ENCODE measurements around the gene FPR2. TPM values are rescaled to one million over a fixed set of nuclear protein-coding genes. Genes with fewer than 3 reads are reported as not detected.
A peak's percentile ranks its signal among the peaks of the same experiment; 100 is the strongest.

The FPR2 gene
- total RNA-seq, 1 donor from 2014 or later = 4.2 TPM

DNA sequence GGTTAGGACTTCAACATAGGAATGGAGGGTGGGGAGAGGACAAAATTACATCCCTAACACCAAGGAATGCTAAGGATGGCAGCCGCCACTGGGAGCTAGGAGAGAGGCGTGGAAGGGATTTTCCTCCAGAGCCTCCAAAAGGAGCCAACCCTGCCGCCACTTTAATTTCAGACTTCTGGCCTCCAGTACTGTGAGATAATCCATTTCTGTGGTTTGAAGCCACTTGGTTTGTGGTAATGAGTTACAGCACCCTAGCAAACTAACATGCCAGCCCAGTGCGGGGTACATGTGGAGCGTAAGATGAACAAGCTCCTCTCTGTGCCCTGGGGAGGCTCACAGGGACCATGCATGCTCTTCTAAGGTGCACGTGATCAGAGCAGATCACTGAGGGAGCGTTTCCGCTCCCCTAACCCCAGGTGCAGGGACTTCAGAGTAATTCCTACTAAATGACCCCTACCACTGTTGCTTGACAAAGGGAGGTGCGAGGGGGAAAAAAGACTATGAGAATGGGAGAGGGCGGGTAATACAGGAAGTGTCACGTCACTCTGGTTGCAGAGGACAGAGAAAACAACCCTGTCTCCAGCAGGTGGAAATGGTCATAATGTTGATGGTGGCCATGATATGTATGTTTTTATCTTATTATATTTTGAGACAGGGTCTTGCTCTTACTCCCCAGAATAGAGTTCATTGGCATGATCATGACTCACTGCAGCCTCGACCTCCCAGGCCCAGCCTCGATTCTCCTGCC, 21.3 kb upstream of the FPR2 start:
- H3K27ac ChIP-seq (ENCODE audit: low read depth, low read length) = no peak overlapping the region
- H3K27me3 ChIP-seq (ENCODE audit: control insufficient read depth in 3 of 3, insufficient read depth in 3 of 3, low read length in 3 of 3) = peaks cover 0 to 6% (median 4%) of the 10 kb centered on the region in 3 donors

DNA sequence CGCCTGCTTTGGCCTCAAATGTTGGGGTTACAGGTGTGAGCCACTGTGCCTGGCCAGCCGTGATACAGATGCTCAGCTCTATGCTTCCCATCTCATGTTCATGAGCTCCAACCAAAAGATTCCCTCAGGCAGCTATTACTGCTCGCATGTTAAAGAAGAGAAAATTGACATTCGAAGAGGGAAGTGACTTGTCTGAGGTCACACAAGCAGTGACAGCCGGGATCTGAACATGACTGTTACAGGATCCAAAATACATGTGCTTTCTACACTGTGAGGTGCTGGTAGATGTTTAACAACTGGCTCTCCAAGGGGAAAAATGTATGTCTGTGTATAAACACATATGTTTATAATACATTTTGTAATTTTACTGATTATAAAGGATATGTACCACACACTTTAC, 20.6 kb upstream of the FPR2 start:
- Histone ChIP-seq H3K36me3 (ENCODE audit: control insufficient read depth in 3 of 3, insufficient read depth in 3 of 3, low read length in 3 of 3) (no peaks in the 10 kb centered on the region), H3K4me3 (ENCODE audit: low read length in 3 of 3) (peak overlapping the region in 1 of 3 donors; percentile 7), H3K27me3 (ENCODE audit: control insufficient read depth in 3 of 3, insufficient read depth in 3 of 3, low read length in 3 of 3) (peaks cover 0 to 6% (median 4%) of the 10 kb centered on the region in 3 donors), H3K9ac (ENCODE audit: low read depth in 1 of 3, low read length in 3 of 3) (no peak overlapping the region), H3K27ac (ENCODE audit: low read depth, low read length) (no peak overlapping the region), H3K4me1 (ENCODE audit: control insufficient read depth in 3 of 3, insufficient read depth in 3 of 3, low read length in 3 of 3) (no peaks in the 10 kb centered on the region), H3K9me3 (ENCODE audit: control insufficient read depth in 3 of 3, low read length in 3 of 3) (peaks cover 0 to 5% (median 0%) of the 10 kb centered on the region in 3 donors)

More for the DNA sequence above, 21.3 kb upstream of the FPR2 start:
- Histone ChIP-seq H3K4me3 (ENCODE audit: low read length in 3 of 3) (no peak overlapping the region), H3K9me3 (ENCODE audit: control insufficient read depth in 3 of 3, low read length in 3 of 3) (peaks cover 0 to 5% (median 0%) of the 10 kb centered on the region in 3 donors), H3K36me3 (ENCODE audit: control insufficient read depth in 3 of 3, insufficient read depth in 3 of 3, low read length in 3 of 3) (no peaks in the 10 kb centered on the region), H3K4me1 (ENCODE audit: control insufficient read depth in 3 of 3, insufficient read depth in 3 of 3, low read length in 3 of 3) (no peaks in the 10 kb centered on the region), H3K9ac (ENCODE audit: low read depth in 1 of 3, low read length in 3 of 3) (no peak overlapping the region)

DNA sequence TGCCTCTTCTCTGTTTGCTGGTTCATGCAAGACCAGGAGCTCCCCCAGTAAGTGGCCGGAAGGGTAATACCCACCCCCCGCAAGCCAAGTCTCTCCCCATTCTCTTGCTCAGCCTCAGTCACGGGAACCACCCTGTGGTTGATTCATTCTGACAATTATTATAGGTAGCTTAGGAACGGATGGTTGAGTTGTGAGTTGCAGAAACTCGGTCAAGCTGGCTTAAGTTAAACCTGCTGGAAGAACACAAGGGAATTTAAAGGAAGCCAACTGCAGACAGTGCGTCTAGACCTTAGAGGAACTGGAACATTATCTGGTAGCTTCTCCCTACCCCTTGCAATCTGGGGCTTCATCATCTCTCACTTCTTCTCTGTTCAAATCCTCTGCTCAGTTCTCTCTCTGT, 18.2 kb upstream of the FPR2 start:
- no peaks in the 10 kb centered on the region for H3K4me1 ChIP-seq (ENCODE audit: control insufficient read depth in 3 of 3, insufficient read depth in 3 of 3, low read length in 3 of 3)
- no peaks in the 10 kb centered on the region for H3K27me3 ChIP-seq (ENCODE audit: control insufficient read depth in 3 of 3, insufficient read depth in 3 of 3, low read length in 3 of 3)
- no peak overlapping the region for H3K9ac ChIP-seq (ENCODE audit: low read depth in 1 of 3, low read length in 3 of 3)

DNA sequence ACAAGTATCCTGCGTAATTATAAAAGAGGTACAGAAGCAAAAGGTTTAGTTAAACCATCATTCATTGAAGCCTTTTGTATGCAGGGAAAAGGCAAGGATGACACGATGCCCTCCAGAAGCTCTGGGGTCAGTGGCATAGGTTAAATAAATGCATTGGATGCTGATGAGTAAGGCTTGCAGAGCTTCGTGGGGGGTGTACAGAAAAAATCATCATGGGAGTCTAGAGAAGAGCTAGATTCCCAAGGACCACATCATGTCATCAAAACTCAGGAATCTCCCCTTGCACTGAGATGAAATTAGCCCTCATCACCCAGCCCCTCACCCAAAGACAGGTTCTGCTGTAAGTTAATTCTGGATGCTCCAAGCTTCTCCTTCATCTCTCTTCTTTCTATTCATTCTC, 17.6 kb upstream of the FPR2 start:
- no peaks in the 10 kb centered on the region for H3K27me3 ChIP-seq (ENCODE audit: control insufficient read depth in 3 of 3, insufficient read depth in 3 of 3, low read length in 3 of 3)
- no peak overlapping the region for H3K9ac ChIP-seq (ENCODE audit: low read depth in 1 of 3, low read length in 3 of 3)
- H3K4me3 ChIP-seq (ENCODE audit: low read length in 3 of 3) = no peak overlapping the region
- H3K27ac ChIP-seq (ENCODE audit: low read depth, low read length) = no peak overlapping the region
- H3K36me3 ChIP-seq (ENCODE audit: control insufficient read depth in 3 of 3, insufficient read depth in 3 of 3, low read length in 3 of 3) = no peaks in the 10 kb centered on the region
- H3K4me1 ChIP-seq (ENCODE audit: control insufficient read depth in 3 of 3, insufficient read depth in 3 of 3, low read length in 3 of 3) = no peaks in the 10 kb centered on the region
- no peaks in the 10 kb centered on the region for H3K9me3 ChIP-seq (ENCODE audit: control insufficient read depth in 3 of 3, low read length in 3 of 3)

More for the DNA sequence above, 18.2 kb upstream of the FPR2 start:
- H3K36me3 ChIP-seq (ENCODE audit: control insufficient read depth in 3 of 3, insufficient read depth in 3 of 3, low read length in 3 of 3) = no peaks in the 10 kb centered on the region
- H3K27ac ChIP-seq (ENCODE audit: low read depth, low read length) = no peak overlapping the region
- no peak overlapping the region for H3K4me3 ChIP-seq (ENCODE audit: low read length in 3 of 3)
- H3K9me3 ChIP-seq (ENCODE audit: control insufficient read depth in 3 of 3, low read length in 3 of 3) = no peaks in the 10 kb centered on the region

DNA sequence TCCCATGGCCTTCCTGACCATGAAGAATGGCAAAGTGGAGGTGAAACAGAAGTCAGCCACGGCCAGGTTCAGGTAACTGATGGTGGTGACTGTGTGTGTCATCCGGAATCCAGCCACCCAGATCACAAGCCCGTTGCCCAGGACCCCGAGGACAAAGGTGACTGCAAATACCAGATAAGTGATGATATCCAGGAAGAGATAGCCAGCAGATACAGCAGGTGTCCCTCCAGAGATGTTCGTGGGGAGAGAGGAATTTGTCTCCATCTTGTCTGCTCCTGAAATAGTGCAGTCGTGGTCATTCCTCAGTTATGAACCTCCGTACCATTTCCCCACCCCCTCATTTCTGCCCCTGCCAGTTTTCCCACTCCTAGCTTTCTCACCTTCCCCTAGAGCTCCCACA, 14.2 kb upstream of the FPR2 start:
- Histone ChIP-seq H3K4me1 (ENCODE audit: control insufficient read depth in 3 of 3, insufficient read depth in 3 of 3, low read length in 3 of 3) (no peaks in the 10 kb centered on the region), H3K27me3 (ENCODE audit: control insufficient read depth in 3 of 3, insufficient read depth in 3 of 3, low read length in 3 of 3) (no peaks in the 10 kb centered on the region), H3K9me3 (ENCODE audit: control insufficient read depth in 3 of 3, low read length in 3 of 3) (no peaks in the 10 kb centered on the region), H3K36me3 (ENCODE audit: control insufficient read depth in 3 of 3, insufficient read depth in 3 of 3, low read length in 3 of 3) (no peaks in the 10 kb centered on the region), H3K9ac (ENCODE audit: low read depth in 1 of 3, low read length in 3 of 3) (no peak overlapping the region), H3K4me3 (ENCODE audit: low read length in 3 of 3) (no peak overlapping the region), H3K27ac (ENCODE audit: low read depth, low read length) (no peak overlapping the region)

DNA sequence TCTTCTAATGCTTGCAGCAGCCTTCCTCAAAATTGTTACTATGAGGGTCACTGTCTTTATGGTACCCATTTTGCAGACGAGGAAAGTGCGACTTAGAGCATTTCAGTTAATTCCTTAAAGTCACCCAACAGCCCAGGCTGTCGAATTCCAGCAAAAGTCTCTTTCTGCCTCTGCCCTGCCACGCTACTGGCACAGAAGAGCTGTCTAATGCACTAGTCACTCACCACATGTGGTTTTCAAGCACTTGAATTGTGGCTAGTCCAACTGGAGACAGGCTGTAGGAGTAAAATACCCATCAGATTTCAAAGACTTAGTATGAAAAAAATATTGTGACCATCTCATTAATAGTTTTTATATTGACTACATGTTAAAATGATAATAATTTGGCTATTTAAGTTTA, 11.0 kb upstream of the FPR2 start:
- H3K36me3 ChIP-seq (ENCODE audit: control insufficient read depth in 3 of 3, insufficient read depth in 3 of 3, low read length in 3 of 3) = no peaks in the 10 kb centered on the region
- H3K4me1 ChIP-seq (ENCODE audit: control insufficient read depth in 3 of 3, insufficient read depth in 3 of 3, low read length in 3 of 3) = no peaks in the 10 kb centered on the region
- no peak overlapping the region for H3K27ac ChIP-seq (ENCODE audit: low read depth, low read length)
- no peak overlapping the region for H3K9ac ChIP-seq (ENCODE audit: low read depth in 1 of 3, low read length in 3 of 3)
- H3K9me3 ChIP-seq (ENCODE audit: control insufficient read depth in 3 of 3, low read length in 3 of 3) = no peaks in the 10 kb centered on the region
- H3K27me3 ChIP-seq (ENCODE audit: control insufficient read depth in 3 of 3, insufficient read depth in 3 of 3, low read length in 3 of 3) = no peaks in the 10 kb centered on the region
- no peak overlapping the region for H3K4me3 ChIP-seq (ENCODE audit: low read length in 3 of 3)

DNA sequence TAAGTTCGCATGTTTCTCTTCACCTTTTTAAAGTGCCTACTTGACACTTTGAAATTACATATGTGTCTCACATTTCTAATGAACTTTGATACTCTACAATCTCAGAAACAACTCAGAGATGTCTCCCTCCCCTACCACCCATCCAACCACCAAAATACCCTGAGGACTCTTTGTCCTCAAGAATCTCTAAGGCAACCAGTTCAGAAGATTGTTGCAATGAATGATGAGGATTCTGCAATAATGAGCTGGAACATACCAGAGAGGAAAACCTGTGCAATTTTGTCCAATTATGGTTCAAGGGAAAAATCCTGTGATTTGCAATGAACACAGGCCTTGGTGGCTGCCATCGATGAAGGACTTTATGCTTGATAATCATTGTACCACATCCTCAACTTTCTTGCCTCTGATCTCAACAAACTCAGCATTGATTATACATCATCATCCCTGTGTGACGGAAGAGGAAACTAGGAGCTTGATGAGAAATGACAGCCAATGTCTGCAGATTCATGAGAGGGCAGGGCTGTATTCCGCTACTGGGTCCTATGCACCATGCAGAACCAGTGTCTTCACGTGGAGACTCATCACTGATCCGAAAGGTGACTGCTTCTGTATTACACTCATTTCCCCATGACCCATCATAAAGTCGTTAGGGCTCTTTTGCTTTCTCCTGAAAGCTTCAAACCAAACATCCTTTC, 10.4 kb upstream of the FPR2 start:
- Histone ChIP-seq H3K27me3 (ENCODE audit: control insufficient read depth in 3 of 3, insufficient read depth in 3 of 3, low read length in 3 of 3) (no peaks in the 10 kb centered on the region), H3K36me3 (ENCODE audit: control insufficient read depth in 3 of 3, insufficient read depth in 3 of 3, low read length in 3 of 3) (no peaks in the 10 kb centered on the region), H3K9ac (ENCODE audit: low read depth in 1 of 3, low read length in 3 of 3) (no peak overlapping the region), H3K4me3 (ENCODE audit: low read length in 3 of 3) (no peak overlapping the region), H3K27ac (ENCODE audit: low read depth, low read length) (no peak overlapping the region), H3K9me3 (ENCODE audit: control insufficient read depth in 3 of 3, low read length in 3 of 3) (no peaks in the 10 kb centered on the region), H3K4me1 (ENCODE audit: control insufficient read depth in 3 of 3, insufficient read depth in 3 of 3, low read length in 3 of 3) (no peaks in the 10 kb centered on the region)

DNA sequence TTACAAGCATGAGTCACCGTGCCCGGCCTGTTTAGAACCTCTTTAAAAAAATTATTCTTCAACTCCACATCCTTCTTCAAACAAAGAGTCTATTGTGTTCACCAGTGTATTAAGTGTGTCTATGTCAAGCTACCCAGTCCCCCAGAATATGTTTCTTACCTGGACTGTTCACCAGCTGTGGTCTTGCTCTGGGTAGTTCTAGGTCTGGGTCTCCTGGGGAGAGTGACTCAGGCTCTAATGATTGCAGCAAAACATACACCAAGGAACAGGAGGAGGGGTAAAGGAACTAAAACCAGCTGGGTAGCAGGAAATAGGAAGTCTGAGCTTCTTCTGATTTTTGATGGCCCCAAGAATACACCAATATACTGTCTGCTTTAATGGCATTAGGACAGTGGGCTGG, 9.3 kb upstream of the FPR2 start, which contains the start of gene FPR1:
TSS of gene FPR1 (minus strand) at position 224 of the 400 bp plus-strand sequence. CDS start 4,884 bp downstream, outside the sequence.
- no peaks in the 10 kb centered on the region for H3K27me3 ChIP-seq (ENCODE audit: control insufficient read depth in 3 of 3, insufficient read depth in 3 of 3, low read length in 3 of 3)
- H3K9ac ChIP-seq (ENCODE audit: low read depth in 1 of 3, low read length in 3 of 3) = no peak within 1 kb of the TSS
- no peak within 1 kb of the TSS for H3K27ac ChIP-seq (ENCODE audit: low read depth, low read length)
- no peaks in the 10 kb centered on the region for H3K4me1 ChIP-seq (ENCODE audit: control insufficient read depth in 3 of 3, insufficient read depth in 3 of 3, low read length in 3 of 3)
- H3K4me3 ChIP-seq (ENCODE audit: low read length in 3 of 3) = no peak within 1 kb of the TSS
- no peaks in the 10 kb centered on the region for H3K36me3 ChIP-seq (ENCODE audit: control insufficient read depth in 3 of 3, insufficient read depth in 3 of 3, low read length in 3 of 3)
- H3K9me3 ChIP-seq (ENCODE audit: control insufficient read depth in 3 of 3, low read length in 3 of 3) = peaks cover 0 to 4% (median 0%) of the 10 kb centered on the region in 3 donors

DNA sequence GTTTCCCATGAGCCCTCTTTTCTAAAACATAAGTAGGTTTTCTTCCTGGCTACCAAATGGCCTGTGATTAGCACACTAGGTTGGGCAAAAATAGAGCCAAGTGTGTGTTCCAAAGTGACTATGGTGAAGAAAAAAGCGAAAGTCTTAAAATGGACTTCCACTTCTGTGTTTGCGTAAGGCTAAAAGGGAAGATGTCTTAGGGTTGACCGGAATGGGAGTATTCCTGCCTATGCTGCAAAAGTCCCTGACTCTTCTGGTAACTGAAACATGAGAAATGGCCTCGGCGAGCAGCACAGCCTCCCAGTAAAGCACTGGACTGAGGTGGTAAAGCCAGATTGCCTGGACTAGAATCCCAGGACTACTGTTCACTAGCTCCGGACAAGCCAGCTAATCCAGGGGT, 6.9 kb upstream of the FPR2 start:
- no peak overlapping the region for H3K27ac ChIP-seq (ENCODE audit: low read depth, low read length)
- H3K27me3 ChIP-seq (ENCODE audit: control insufficient read depth in 3 of 3, insufficient read depth in 3 of 3, low read length in 3 of 3) = no peaks in the 10 kb centered on the region

DNA sequence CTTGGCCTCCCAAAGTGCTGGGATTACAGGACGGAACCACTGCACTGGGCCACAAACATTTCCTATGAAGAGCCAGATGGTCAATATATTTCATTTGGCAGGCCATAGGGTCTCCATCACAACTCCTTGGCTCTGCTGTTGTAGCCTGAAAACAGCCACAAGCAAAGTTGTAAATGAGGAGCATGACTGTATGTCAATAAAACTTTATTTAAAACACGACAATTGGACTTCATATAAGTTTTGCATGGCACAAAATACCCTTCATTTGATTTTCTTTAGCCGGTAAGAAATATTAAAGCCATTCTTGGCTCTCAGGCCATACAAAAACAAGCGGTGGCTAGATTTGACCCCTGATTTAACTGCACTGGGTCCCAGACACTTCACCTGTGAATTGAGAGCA, 6.2 kb upstream of the FPR2 start:
- H3K4me1 ChIP-seq (ENCODE audit: control insufficient read depth in 3 of 3, insufficient read depth in 3 of 3, low read length in 3 of 3) = no peaks in the 10 kb centered on the region
- H3K27me3 ChIP-seq (ENCODE audit: control insufficient read depth in 3 of 3, insufficient read depth in 3 of 3, low read length in 3 of 3) = no peaks in the 10 kb centered on the region
- peaks cover 0 to 4% (median under 1%) of the 10 kb centered on the region in 3 donors for H3K9me3 ChIP-seq (ENCODE audit: control insufficient read depth in 3 of 3, low read length in 3 of 3)
- no peaks in the 10 kb centered on the region for H3K36me3 ChIP-seq (ENCODE audit: control insufficient read depth in 3 of 3, insufficient read depth in 3 of 3, low read length in 3 of 3)
- H3K27ac ChIP-seq (ENCODE audit: low read depth, low read length) = no peak overlapping the region
- H3K9ac ChIP-seq (ENCODE audit: low read depth in 1 of 3, low read length in 3 of 3) = no peak overlapping the region
- H3K4me3 ChIP-seq (ENCODE audit: low read length in 3 of 3) = no peak overlapping the region

More for the DNA sequence above, 6.9 kb upstream of the FPR2 start:
- H3K9me3 ChIP-seq (ENCODE audit: control insufficient read depth in 3 of 3, low read length in 3 of 3) = peaks cover 0 to 4% (median 0%) of the 10 kb centered on the region in 3 donors
- no peak overlapping the region for H3K9ac ChIP-seq (ENCODE audit: low read depth in 1 of 3, low read length in 3 of 3)
- no peak overlapping the region for H3K4me3 ChIP-seq (ENCODE audit: low read length in 3 of 3)
- H3K36me3 ChIP-seq (ENCODE audit: control insufficient read depth in 3 of 3, insufficient read depth in 3 of 3, low read length in 3 of 3) = no peaks in the 10 kb centered on the region
- no peaks in the 10 kb centered on the region for H3K4me1 ChIP-seq (ENCODE audit: control insufficient read depth in 3 of 3, insufficient read depth in 3 of 3, low read length in 3 of 3)

All from skeletal muscle tissue (tissue), 4 donors.